ENCODE results near the gene ABCC12. TPM values are rescaled to one million over a fixed set of nuclear protein-coding genes. Genes with fewer than 3 reads are reported as not detected.
A peak's percentile ranks its signal among the peaks of the same experiment; 100 is the strongest.

Gene ABCC12
- total and polyA plus RNA-seq, 7 donors: not detected

- peaks cover 0 to 3% (median 0%) of the 10 kb centered on the region in 4 donors for H3K4me1 ChIP-seq
- no peaks in the 10 kb centered on the region for H3K27me3 ChIP-seq
- peak; percentile 80 for DNase-seq
- 18 to 24% methylated on average over 16 of the region's 16 CpGs for WGBS, 2 donors
- H3K36me3 ChIP-seq: no peaks in the 10 kb centered on the region
- no peak overlapping the region for H3K27ac ChIP-seq
- no peak overlapping the region for H3K4me3 ChIP-seq
- TF ChIP-seq POLR2AphosphoS5 (IDR thresholded peaks at IDR 0.05): no peak
- peak; percentile 46 to 78 (median 69) for TF ChIP-seq CTCF (IDR thresholded peaks at IDR 0.05)
- no peaks in the 10 kb centered on the region for H3K9me3 ChIP-seq
- intact Hi-C loops (cut with DNase I): loop anchor here (5.0 kb wide), 2 partner anchors 1128 to 1218 kb away; no protein-coding TSS in a partner anchor
Measured at GRCh38 chr16:48164907-48165715, 9.3 kb upstream of the ABCC12 start.

- 73 to 84% methylated on average over 9 of the region's 9 CpGs for WGBS, 2 donors
- intact Hi-C loops (cut with DNase I): no loop called here
Measured at GRCh38 chr16:48162839-48163410, 7.1 kb upstream of the ABCC12 start.

GRCh38 chr16:48161906-48162305 lies 6.1 kb upstream of the ABCC12 start:
- no peak for TF ChIP-seq EP300 (IDR thresholded peaks at IDR 0.05)
- no peak for TF ChIP-seq POLR2A (IDR thresholded peaks at IDR 0.05)
- no peak for TF ChIP-seq POLR2AphosphoS5 (IDR thresholded peaks at IDR 0.05)
- no peak for TF ChIP-seq CTCF (IDR thresholded peaks at IDR 0.05)
- intact Hi-C loops (cut with DNase I): no loop called here

More at GRCh38 chr16:48162839-48163410, 7.1 kb upstream of the ABCC12 start:
- Histone ChIP-seq H3K9me3 (no peaks in the 10 kb centered on the region), H3K27me3 (no peaks in the 10 kb centered on the region), H3K4me1 (peaks cover 0 to 3% (median 0%) of the 10 kb centered on the region in 4 donors), H3K36me3 (no peaks in the 10 kb centered on the region), H3K27ac (no peak overlapping the region), H3K4me3 (no peak overlapping the region)
- TF ChIP-seq CTCF (IDR thresholded peaks at IDR 0.05) (no peak), POLR2A (IDR thresholded peaks at IDR 0.05) (no peak)
- no peak for DNase-seq

GRCh38 chr16:48160575-48160974 lies 4.8 kb upstream of the ABCC12 start:
- Histone ChIP-seq H3K27me3 (peaks cover 0 to 18% (median 6%) of the 10 kb centered on the region in 3 donors), H3K4me1 (peaks cover 0 to 8% (median 2%) of the 10 kb centered on the region in 4 donors), H3K9me3 (no peaks in the 10 kb centered on the region), H3K4me3 (no peak overlapping the region), H3K27ac (no peak overlapping the region), H3K36me3 (no peaks in the 10 kb centered on the region)
- DNase-seq: no peak
- no peak for TF ChIP-seq POLR2A (IDR thresholded peaks at IDR 0.05)
- no peak for TF ChIP-seq EP300 (IDR thresholded peaks at IDR 0.05)
- TF ChIP-seq POLR2AphosphoS5 (IDR thresholded peaks at IDR 0.05): no peak
- TF ChIP-seq CTCF (IDR thresholded peaks at IDR 0.05): no peak
- 87% methylated on average over 6 of the region's 6 CpGs for WGBS, 2 donors
- intact Hi-C loops (cut with DNase I): no loop called here

More at GRCh38 chr16:48161906-48162305, 6.1 kb upstream of the ABCC12 start:
- WGBS, 2 donors: 68 to 72% methylated on average over 4 of the region's 4 CpGs
- peaks cover 0 to 9% (median 0%) of the 10 kb centered on the region in 3 donors for H3K27me3 ChIP-seq
- no peak overlapping the region for H3K27ac ChIP-seq
- H3K4me3 ChIP-seq: no peak overlapping the region
- no peaks in the 10 kb centered on the region for H3K36me3 ChIP-seq
- no peak for DNase-seq
- H3K4me1 ChIP-seq: peaks cover 0 to 3% (median 0%) of the 10 kb centered on the region in 4 donors
- no peaks in the 10 kb centered on the region for H3K9me3 ChIP-seq
